ENCODE results near the gene VEPH1.

- TF ChIP-seq CTCF (IDR thresholded peaks at IDR 0.05) (no peak), POLR2AphosphoS5 (IDR thresholded peaks at IDR 0.05; ENCODE audit: low read depth, low read length) (no peak)
Measured at GRCh38 chr3:157514371-157514895, 11.2 kb upstream of the VEPH1 start.
